GM19099 (cell line): ENCODE measurements around the gene INTU.

Experiments used
- POLR2A ChIP-seq: IDR thresholded peaks from 3 replicates; pipeline ENCODE4 v1.6.1; 2011; ENCODE audit warnings: low read depth; ENCODE audit not compliant: insufficient read length; ENCODE audit errors: extremely low read depth

INTU gene

DNA sequence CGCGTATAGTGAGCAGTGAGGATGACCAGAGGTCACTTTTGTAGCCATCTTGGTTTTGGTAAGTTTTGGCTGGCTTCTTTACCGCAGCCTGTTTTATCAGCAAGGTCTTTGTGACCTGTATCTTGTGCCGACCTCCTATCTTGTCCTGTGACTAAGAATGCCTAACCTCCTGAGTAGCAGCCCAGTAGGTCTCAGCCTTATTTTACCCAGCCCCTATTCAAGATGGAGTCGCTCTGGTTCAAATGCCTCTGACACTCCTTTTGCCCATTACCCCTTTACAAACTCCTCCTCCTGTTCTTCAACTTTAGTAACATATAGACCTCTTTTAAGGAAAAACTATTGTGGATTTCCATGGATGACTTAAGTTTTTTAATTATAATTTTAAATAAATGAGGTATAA, 2.6 kb upstream of the INTU start:
- TF ChIP-seq POLR2A = no peak

DNA sequence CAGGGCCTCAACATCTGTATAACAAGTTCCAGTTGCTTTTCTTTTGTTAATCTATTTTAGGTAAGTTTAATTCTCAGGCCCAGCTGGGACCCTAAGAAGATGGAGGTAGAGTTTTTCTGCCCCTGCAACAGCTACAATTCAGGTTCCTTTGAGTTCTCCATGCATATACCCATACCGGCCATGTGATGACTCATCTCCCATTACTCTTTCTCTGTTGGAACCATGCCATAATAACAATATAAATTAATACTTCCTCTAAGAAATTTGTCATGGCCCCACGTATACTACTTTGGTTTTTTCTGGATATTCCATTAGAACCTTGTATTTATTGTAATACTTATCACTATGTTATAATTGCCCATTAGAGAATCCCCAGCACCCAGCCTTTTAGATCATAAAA, 1.3 kb upstream of the INTU start:
- TF ChIP-seq POLR2A = no peak

DNA sequence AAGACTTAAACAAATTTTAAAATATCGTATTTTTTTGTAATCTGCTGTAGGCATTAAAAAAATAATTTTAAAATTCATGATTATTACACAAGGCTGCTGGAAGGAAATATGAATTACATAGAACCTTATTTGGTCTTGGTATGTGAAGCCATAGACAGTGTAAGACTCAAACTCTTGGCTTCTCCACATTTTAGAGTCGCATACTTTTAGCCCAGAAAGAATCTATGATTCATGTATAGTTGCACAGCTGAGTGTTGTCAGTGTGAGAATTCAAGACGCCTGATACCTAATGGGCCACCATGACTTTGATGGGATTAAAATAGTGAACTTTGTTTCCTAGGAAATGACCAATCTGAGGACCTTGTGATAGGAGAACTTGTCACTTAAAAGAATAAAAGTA, 1.4 kb downstream of the INTU start:
- no peak for TF ChIP-seq POLR2A

- no peak for TF ChIP-seq POLR2A
Observed at GRCh38 chr4:127641524-127641923, 8.8 kb downstream of the INTU start.

- TF ChIP-seq POLR2A = no peak
Observed at GRCh38 chr4:127642169-127642568, 9.4 kb downstream of the INTU start.

DNA sequence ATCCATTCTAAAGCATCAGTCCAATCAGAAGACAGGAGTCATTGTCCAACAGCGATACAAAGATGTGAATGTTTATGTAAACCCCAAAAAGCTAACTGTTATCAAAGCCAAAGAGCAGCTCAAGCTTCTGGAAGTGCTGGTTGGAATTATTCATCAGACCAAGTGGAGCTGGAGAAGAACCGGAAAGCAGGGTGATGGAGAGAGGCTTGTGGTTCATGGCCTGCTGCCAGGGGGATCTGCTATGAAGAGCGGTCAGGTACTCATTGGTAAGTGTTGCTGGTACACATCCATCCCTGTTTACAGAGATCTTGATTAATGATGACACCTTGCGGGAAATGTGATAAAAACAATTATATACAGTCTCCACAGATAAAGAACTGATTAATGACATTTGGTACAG, 11.0 kb downstream of the INTU start:
- TF ChIP-seq POLR2A = no peak

DNA sequence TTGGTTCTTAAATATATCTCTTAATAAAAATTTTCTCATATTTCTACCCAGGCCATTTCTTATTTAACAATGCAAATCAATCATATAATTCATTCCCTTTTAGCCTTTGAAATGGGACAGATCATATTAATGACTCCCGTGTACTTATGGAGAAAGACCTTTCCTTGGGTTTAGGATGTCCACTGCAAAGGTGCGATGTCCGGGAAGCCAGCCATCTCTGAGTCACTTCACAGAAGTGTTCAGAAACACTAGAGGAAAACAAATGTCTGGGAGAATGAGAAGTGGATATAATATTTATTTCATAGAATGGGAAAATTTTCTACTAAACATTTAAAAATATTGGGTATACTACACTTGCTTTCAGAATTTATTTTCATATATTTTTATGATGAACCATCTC, 15.3 kb downstream of the INTU start:
- no peak for TF ChIP-seq POLR2A

GRCh38 chr4:127656047-127656680, 23.4 kb downstream of the INTU start:
- no peak for TF ChIP-seq POLR2A

- TF ChIP-seq POLR2A = no peak
Observed at GRCh38 chr4:127660284-127660885, 27.6 kb downstream of the INTU start.

GRCh38 chr4:127667116-127667515, 34.4 kb downstream of the INTU start:
- no peak for TF ChIP-seq POLR2A

DNA sequence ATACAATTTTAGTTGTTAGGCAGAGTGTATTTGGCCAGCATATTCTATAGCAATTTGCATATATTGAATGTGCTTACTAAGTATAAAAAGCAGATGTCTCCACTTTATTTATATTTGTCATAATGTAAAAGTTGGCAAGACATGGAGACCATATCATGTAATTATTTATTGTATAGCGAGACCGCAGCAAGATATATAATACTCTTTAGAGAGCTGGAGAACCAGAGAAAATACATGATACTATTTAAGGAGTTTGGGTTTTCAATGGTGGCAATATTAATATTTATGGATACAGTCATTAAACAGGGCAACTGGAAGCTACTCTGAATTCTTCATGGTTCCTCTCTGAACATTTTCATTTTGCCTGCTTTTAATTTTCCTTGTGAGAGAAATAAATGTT, 35.0 kb downstream of the INTU start:
- TF ChIP-seq POLR2A = no peak

DNA sequence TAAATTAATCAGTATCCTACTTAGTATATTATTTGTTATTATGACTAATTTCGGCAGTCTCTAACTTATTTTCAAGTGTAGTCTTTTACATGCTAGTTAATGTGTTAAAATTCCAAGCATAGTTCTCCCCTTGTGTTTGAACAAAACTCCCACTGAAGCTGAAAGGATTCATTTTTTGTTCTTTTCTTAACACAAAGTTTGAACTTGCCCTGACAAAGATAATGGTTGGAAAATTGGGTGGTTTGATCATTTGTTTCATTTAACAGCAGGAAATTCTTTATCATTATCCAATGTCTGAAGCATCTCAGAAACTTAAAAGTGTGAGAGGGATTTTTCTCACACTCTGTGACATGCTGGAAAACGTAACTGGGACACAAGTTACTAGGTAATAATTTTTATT, 36.0 kb downstream of the INTU start:
- no peak for TF ChIP-seq POLR2A

- TF ChIP-seq POLR2A = no peak
Observed at GRCh38 chr4:127669691-127670090, 36.9 kb downstream of the INTU start.

- TF ChIP-seq POLR2A = no peak
Observed at GRCh38 chr4:127672111-127672510, 39.4 kb downstream of the INTU start.

DNA sequence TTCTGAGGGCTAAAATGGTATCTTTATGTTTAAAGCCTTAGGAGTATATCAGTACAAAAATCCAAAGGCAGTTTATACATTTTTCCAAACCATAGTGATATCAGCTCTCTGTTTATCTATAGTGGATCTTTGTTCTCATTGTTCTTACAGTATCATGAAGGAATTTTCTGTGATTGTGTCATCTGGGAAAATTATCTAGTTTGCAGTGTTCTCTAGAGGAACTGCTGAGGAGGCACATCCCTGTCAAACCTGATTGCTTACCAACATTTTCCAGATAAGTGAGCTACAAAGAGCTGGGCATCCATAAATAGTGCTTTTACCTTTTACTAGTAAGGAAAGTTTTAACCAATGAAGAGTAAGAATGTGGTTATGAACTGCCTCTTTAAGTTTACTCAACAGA, 52.5 kb downstream of the INTU start:
- no peak for TF ChIP-seq POLR2A

DNA sequence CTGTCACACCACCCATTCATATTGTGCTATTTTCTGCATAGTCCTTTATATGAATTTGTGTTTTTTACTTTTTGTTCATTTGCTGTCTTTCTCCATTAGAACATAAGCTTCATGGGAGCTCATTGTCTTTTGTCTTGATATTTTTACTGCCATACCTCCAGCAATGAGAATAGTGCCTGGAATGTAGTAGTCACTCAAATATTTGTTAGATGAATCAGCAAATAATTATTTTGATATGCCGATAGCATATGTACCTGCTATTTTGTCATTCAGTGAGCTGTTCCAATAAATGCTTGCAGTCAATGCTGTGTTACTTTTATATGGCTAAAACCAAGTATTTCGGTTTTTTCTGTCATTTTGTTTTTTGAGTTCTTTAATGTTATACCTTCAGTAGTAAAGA, 53.9 kb downstream of the INTU start:
- TF ChIP-seq POLR2A = no peak

GRCh38 chr4:127687580-127687979, 54.8 kb downstream of the INTU start:
- TF ChIP-seq POLR2A = no peak
